Keratinocyte (primary cell): Measurements from ENCODE around the gene SETBP1. TPM values are rescaled to one million over a fixed set of nuclear protein-coding genes. Genes with fewer than 3 reads are reported as not detected.

Source experiments
- DNase-seq: peaks from one replicate; pipeline ENCODE4 v3.0.0-alpha.2; 2011; ENCODE audit warnings: low read depth, missing footprints, low spot score
- FAIRE-seq: peaks from 2 replicates; lab custom pipeline; 2011; peaks lifted over from hg19 to GRCh38; lab: Jason Lieb, UNC
- H2AFZ ChIP-seq: 2 replicates; pipeline ENCODE4 v1.6.0; 2012; ENCODE audit warnings: low read length, control low read depth, inconsistent platforms; ENCODE audit not compliant: control insufficient read depth
- H3K27ac ChIP-seq: 2 replicates; pipeline ENCODE4 v1.5.1; 2011; ENCODE audit warnings: low read length; ENCODE audit not compliant: control insufficient read depth, insufficient read depth
- H3K27me3 ChIP-seq: 3 replicates; pipeline ENCODE4 v1.6.0; 2011; ENCODE audit warnings: low read length; ENCODE audit not compliant: control insufficient read depth, insufficient read depth; ENCODE audit errors: extremely low read depth
- H3K36me3 ChIP-seq, 2 experiments: 2 replicates in 1 of 2; 3 replicates in 1 of 2; pipeline ENCODE4 v1.5.1; 2011; ENCODE audit warnings: low read length in 2 of 2, mild to moderate bottlenecking in 1 of 2; ENCODE audit not compliant: control insufficient read depth in 2 of 2, insufficient read depth in 2 of 2; ENCODE audit errors: extremely low read depth in 1 of 2
- H3K4me1 ChIP-seq: 3 replicates; pipeline ENCODE4 v1.5.1; 2011; ENCODE audit warnings: low read length; ENCODE audit not compliant: control insufficient read depth, insufficient read depth; ENCODE audit errors: extremely low read depth
- H3K4me2 ChIP-seq: 3 replicates; pipeline ENCODE4 v1.6.0; 2011; ENCODE audit warnings: low read depth, low read length; ENCODE audit not compliant: control insufficient read depth, insufficient read depth; ENCODE audit errors: extremely low read depth
- H3K4me3 ChIP-seq, 3 experiments: fragments of 200-600 bp in 1 of 3; sonication (generic) in 1 of 3; 2 replicates in 2 of 3; 3 replicates in 1 of 3; pipeline ENCODE4 v1.5.1; 2011 to 2016; ENCODE audit warnings: low read length in 3 of 3, mild to moderate bottlenecking in 3 of 3, control low read depth in 2 of 3, inconsistent platforms in 1 of 3, low read depth in 1 of 3, mixed read lengths in 1 of 3, mixed run types in 1 of 3, moderate library complexity in 1 of 3; ENCODE audit not compliant: control insufficient read depth in 2 of 3, insufficient read depth in 2 of 3; ENCODE audit errors: extremely low read depth in 1 of 3
- H3K79me2 ChIP-seq: 2 replicates; pipeline ENCODE4 v1.6.0; 2012; ENCODE audit warnings: low read length; ENCODE audit not compliant: control insufficient read depth, insufficient read depth
- H3K9ac ChIP-seq: 3 replicates; pipeline ENCODE4 v1.6.0; 2011; ENCODE audit warnings: low read length; ENCODE audit not compliant: control insufficient read depth, insufficient read depth; ENCODE audit errors: extremely low read depth
- H3K9me1 ChIP-seq: 3 replicates; pipeline ENCODE4 v1.6.0; 2011; ENCODE audit warnings: low read length; ENCODE audit not compliant: control insufficient read depth, insufficient read depth; ENCODE audit errors: extremely low read depth
- H3K9me3 ChIP-seq: 2 replicates; pipeline ENCODE4 v1.5.1; 2012; ENCODE audit warnings: low read depth, low read length; ENCODE audit not compliant: control insufficient read depth
- H4K20me1 ChIP-seq: 3 replicates; pipeline ENCODE4 v1.6.0; 2011; ENCODE audit warnings: low read length; ENCODE audit not compliant: control insufficient read depth, insufficient read depth; ENCODE audit errors: extremely low read depth
- EZH2 ChIP-seq: IDR thresholded peaks from one replicate; pipeline ENCODE4 v1.6.1; 2012; ENCODE audit warnings: inconsistent platforms, mild to moderate bottlenecking, low read length, moderate library complexity
- dilution Hi-C: fragments of 300-500 bp; cut with MboI; formaldehyde crosslinking; loops from one replicate; pipeline ENCODE4 v1.7.0; 2020; ENCODE audit warnings: low sequenced_read_pairs; ENCODE audit not compliant: extremely low pct_ligation_motif_present
- polyA plus RNA-seq, 5 experiments: library from polyadenylated mRNA; depleted of rRNA in 3 of 5; stranded (reverse) in 3 of 5; stranded (forward) in 1 of 5; unstranded in 1 of 5; fragments of >200 nt; gene quantifications; 1 replicate in 1 of 5; 2 replicates in 3 of 5; 3 replicates in 1 of 5; pipeline versions ENCODE4 v1.2.1 to v1.2.3, GENCODE V29; 2011 to 2012; ENCODE audit warnings: missing spikeins in 2 of 5, low read depth in 1 of 5, low replicate concordance in 1 of 5
- TF ChIP-seq, protein P1 (sequence below), 3 experiments: IDR thresholded peaks in 1 of 3; conservative IDR thresholded peaks in 1 of 3; optimal IDR thresholded peaks in 1 of 3; 2 replicates in 2 of 3; 3 replicates in 1 of 3; pipeline versions ENCODE3 to v1.5.1; 2011; ENCODE audit warnings: low read length in 3 of 3, mild to moderate bottlenecking in 3 of 3, moderate library complexity in 2 of 3, control low read depth in 1 of 3, inconsistent platforms in 1 of 3; ENCODE audit not compliant: insufficient read depth in 2 of 3; ENCODE audit errors: extremely low read depth in 1 of 3

SETBP1 gene
- polyA plus RNA-seq, 1 donor (not counting 4 experiments of a cell fraction or from before 2014, with no cell fraction given) = 3.3 TPM

DNA sequence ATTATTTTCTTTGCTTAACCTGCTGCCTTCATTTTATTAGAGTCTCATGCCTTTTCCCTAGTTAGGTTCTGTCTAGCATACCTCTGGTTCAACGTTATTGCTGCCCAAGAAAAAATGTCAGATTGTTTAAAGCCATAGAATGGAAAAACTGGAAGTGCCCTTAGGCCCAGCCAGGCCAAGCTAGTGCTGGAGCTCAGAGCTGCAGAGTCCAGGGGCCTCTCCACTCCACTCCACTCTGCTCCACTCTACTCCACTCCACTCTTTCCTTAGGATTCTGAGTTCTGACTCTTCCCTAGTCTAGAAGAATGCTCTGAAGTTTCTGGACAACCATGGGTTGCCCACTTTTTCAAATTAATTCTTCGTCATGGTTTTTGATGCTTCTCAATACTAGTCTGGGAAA, 155.6 kb downstream of the SETBP1 start:
- Histone ChIP-seq H3K4me3 (no peak overlapping the region), H2AFZ (no peak overlapping the region), H3K9me1 (no peaks in the 10 kb centered on the region), H3K27me3 (no peaks in the 10 kb centered on the region), H3K36me3 (peaks cover 0 to 2% of the 10 kb centered on the region in 2 experiments), H3K4me2 (no peak overlapping the region), H3K4me1 (peaks cover 26% of the 10 kb centered on the region), H3K9me3 (no peaks in the 10 kb centered on the region), H3K79me2 (no peaks in the 10 kb centered on the region), H3K27ac (no peak overlapping the region), H4K20me1 (no peaks in the 10 kb centered on the region), H3K9ac (no peak overlapping the region)
- dilution Hi-C loops = no loop called here
- FAIRE-seq (no peak), DNase-seq (no peak)
- TF ChIP-seq EZH2 = no peak
- TF ChIP-seq, protein P1, sequence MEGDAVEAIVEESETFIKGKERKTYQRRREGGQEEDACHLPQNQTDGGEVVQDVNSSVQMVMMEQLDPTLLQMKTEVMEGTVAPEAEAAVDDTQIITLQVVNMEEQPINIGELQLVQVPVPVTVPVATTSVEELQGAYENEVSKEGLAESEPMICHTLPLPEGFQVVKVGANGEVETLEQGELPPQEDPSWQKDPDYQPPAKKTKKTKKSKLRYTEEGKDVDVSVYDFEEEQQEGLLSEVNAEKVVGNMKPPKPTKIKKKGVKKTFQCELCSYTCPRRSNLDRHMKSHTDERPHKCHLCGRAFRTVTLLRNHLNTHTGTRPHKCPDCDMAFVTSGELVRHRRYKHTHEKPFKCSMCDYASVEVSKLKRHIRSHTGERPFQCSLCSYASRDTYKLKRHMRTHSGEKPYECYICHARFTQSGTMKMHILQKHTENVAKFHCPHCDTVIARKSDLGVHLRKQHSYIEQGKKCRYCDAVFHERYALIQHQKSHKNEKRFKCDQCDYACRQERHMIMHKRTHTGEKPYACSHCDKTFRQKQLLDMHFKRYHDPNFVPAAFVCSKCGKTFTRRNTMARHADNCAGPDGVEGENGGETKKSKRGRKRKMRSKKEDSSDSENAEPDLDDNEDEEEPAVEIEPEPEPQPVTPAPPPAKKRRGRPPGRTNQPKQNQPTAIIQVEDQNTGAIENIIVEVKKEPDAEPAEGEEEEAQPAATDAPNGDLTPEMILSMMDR (optimal IDR thresholded peaks at IDR 0.05 in 1 of 3, IDR thresholded peaks at IDR 0.05 in 1 of 3, conservative IDR thresholded peaks at IDR 0.05 in 1 of 3; ENCODE audit: extremely low read depth in 1 of 3, insufficient read depth in 2 of 3, low read length in 3 of 3) = no peak

DNA sequence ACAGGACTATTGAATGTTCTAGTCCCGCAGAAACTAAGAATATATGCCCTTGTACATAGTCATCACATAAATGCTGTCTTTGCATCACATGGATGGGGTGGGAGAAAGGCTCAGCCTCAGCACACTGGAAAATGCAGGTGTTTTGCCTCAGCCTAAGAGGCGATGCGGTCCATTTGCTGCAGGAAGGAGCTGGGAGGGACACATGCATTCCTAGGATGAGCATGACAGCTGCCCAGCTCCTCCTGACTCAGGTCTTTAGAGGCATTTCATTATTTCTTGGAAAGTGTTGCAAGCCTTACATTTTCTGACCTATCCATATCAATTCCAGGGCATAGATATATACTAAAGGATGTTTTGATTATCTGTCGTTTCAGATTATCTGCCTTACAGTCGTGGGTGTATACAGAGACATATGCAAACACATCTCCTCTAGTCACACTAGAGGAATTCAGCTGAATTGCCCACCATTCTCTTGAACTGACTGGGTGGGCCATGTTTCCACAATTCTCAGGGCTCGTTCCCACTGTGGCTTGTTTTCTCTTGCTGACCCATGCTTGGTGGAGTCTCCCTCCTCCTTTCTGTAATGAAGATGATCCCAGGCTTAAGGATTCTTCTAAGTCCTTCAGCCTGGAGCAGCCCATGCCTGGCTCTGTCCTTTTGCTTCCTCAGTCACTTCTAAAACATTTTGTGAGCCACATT, 156.9 kb downstream of the SETBP1 start:
- no peaks in the 10 kb centered on the region for H3K79me2 ChIP-seq
- no peak for TF ChIP-seq EZH2
- TF ChIP-seq, protein P1 (optimal IDR thresholded peaks at IDR 0.05 in 1 of 3, IDR thresholded peaks at IDR 0.05 in 1 of 3, conservative IDR thresholded peaks at IDR 0.05 in 1 of 3; ENCODE audit: extremely low read depth in 1 of 3, insufficient read depth in 2 of 3, low read length in 3 of 3) = no peak
- dilution Hi-C loops = no loop called here
- H3K36me3 ChIP-seq = peaks cover 0 to 2% of the 10 kb centered on the region in 2 experiments
- H3K4me1 ChIP-seq = peaks cover 27% of the 10 kb centered on the region
- no peaks in the 10 kb centered on the region for H3K9me1 ChIP-seq
- H3K4me2 ChIP-seq = no peak overlapping the region
- no peak for FAIRE-seq
- no peak overlapping the region for H3K4me3 ChIP-seq
- H3K9ac ChIP-seq = no peak overlapping the region
- H2AFZ ChIP-seq = no peak overlapping the region
- H3K27ac ChIP-seq = no peak overlapping the region
- no peaks in the 10 kb centered on the region for H3K9me3 ChIP-seq
- H3K27me3 ChIP-seq = no peaks in the 10 kb centered on the region
- H4K20me1 ChIP-seq = no peaks in the 10 kb centered on the region
- no peak for DNase-seq
